ENCODE data around the gene GNPTG.

The GNPTG gene

DNA sequence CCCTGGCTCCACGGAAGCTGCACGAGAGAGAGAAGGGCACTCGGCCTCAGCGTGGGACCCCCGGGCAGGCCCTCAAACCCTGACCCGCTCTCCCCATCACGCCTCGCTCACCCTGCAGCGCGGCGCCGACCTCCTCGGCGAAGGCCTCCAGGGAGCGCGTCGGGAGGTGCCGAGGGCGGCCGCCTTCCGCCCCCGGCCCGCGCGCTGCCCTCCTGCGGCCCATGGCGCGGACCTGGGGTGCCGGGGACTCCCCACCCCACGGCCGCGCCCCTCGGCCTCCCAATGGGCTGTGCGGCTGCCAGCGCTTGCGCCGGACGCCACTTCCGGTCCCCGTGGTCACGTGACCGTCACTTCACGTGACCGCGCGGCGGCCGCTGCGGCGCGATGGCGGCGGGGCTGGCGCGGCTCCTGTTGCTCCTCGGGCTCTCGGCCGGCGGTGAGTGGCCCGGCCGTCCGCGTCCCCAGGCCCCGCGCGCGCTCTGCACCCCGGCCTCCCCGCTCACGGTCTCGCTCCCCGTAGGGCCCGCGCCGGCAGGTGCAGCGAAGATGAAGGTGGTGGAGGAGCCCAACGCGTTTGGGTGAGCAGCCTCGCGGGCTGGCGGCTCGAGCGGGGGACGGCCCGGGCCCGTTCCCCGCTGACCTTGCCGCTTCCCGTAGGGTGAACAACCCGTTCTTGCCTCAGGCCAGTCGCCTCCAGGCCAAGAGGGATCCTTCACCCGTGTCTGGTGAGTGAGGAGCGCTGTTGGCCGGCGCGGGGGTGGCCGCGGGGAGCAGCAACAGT, at the start of gene GNPTG, which contains the start of gene TSR3:
Gene GNPTG, plus strand, starts transcription at position 350 of the 781 bp plus-strand sequence. Its CDS starts 35 bp downstream, at position 385.
Gene TSR3, minus strand, starts transcription at position 297 of the 781 bp plus-strand sequence. Its CDS starts 74 bp downstream, at position 223.
- DNase-seq, result peak; percentile 72 to 75

DNA sequence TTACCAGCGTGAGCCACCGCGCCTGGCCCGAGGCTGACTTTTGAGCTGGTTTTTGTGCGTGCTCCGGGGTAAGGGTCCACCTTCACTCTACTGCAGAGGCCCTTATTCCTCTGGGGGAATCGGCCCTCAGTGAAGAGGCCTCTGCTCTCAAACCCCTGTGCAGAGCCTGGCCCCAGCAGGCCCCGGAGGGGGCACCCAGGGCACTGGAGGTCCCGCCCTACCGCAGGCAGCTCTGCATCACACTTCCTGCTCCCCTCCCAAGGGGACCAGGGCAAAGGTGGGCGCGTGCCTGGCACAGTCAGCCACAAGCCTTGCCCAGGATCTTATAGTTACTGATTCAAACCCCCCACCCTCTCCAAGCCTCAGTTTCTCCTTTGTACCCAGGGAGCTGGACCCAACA, 45.9 kb upstream of the GNPTG start:
- DNase-seq, result no peak

DNA sequence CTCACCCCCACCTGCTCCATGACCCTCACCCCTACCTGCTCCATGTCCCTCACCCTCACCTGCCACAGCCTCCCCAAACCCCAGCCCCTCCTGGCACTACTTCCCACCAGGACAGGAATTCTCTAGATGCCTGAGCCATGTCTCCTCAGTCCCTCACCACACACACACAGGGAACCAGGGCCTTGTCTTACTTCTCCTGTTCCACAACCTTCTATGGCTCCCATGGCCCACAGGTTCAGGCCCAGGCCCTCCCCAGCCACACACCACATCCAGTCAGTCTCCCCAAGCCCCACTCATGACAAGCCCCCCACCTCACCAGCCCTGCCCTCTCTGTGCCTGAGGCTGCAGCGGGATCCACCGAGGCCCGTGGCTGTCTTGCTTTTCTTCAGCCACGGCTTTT, 45.4 kb upstream of the GNPTG start:
- no peak for DNase-seq

GRCh38 chr16:1308036-1308976, 43.4 kb upstream of the GNPTG start:
- peak in 1 of 2 experiments; percentile 26 for DNase-seq

- peak; percentile 92 to 93 for DNase-seq
These were observed 42.5 kb upstream of the GNPTG start, which contains the start of gene UBE2I for GRCh38 chr16:1308977-1309885. Gene UBE2I (plus strand): TSS chr16:1309636. CDS start chr16:1314031, 4,395 bp downstream.

- peak in 1 of 2 experiments; percentile 5 for DNase-seq
These were observed 41.6 kb upstream of the GNPTG start for GRCh38 chr16:1309888-1310831.

GRCh38 chr16:1310832-1311200, 40.9 kb upstream of the GNPTG start:
- peak in 1 of 2 experiments; percentile 3 for DNase-seq

- no peak for DNase-seq
These were observed 40.5 kb upstream of the GNPTG start for GRCh38 chr16:1311212-1311737.

GRCh38 chr16:1311738-1312466, 39.8 kb upstream of the GNPTG start:
- DNase-seq, result no peak

DNA sequence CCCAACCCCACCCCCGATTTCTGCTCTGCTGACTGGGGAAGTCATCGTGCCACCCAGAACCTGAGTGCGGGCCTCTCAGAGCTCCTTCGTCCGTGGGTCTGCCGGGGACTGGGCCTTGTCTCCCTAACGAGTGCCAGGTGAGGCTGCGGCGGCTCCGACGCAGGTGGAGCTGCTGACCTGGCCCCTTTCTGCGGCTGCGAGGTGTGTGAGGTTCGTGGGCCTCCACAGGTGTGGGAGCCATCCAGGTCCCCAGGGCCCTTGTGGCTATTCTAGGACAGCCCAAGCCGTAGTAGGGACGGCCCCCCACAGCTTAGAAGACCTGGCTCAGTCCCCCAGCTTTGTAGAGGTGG, 39.3 kb upstream of the GNPTG start:
- DNase-seq, result no peak

- no peak for DNase-seq
These were observed 38.8 kb upstream of the GNPTG start for GRCh38 chr16:1312903-1313302.

GRCh38 chr16:1313721-1314369, 37.9 kb upstream of the GNPTG start:
- no peak for DNase-seq

DNA sequence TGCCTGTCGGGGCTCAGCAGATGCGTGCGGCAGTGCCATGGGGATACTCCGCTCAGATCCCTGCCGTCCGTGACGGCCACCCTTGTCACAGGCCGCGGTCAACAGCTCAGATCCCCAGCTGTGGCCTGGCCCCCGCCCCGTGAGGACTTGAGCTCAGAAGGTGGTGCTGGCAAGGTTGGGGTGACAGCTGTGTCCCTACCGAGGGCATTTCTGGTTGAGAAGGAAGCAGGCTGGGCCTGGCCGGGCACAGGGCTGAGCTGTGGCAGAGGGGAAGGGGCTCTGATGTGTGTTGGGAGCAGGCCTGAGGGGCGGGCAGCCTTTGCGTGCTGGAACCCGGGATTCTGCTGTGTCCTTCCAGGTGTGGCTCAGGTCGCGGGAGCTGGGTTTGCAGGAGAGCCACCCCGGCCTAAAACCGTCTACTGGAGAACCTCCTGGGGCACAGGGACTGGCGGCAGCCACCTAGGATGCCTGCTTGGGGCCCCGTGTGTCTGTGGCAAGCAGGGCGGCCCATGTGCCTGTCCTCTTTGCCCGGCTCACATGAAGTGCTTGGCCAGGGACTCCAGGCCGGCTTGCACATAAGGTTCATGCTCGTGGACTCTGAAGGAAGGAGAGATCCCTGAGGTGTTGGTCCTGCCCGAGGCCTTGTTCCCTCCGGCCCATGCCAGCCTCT, 37.2 kb upstream of the GNPTG start:
- DNase-seq, result no peak

DNA sequence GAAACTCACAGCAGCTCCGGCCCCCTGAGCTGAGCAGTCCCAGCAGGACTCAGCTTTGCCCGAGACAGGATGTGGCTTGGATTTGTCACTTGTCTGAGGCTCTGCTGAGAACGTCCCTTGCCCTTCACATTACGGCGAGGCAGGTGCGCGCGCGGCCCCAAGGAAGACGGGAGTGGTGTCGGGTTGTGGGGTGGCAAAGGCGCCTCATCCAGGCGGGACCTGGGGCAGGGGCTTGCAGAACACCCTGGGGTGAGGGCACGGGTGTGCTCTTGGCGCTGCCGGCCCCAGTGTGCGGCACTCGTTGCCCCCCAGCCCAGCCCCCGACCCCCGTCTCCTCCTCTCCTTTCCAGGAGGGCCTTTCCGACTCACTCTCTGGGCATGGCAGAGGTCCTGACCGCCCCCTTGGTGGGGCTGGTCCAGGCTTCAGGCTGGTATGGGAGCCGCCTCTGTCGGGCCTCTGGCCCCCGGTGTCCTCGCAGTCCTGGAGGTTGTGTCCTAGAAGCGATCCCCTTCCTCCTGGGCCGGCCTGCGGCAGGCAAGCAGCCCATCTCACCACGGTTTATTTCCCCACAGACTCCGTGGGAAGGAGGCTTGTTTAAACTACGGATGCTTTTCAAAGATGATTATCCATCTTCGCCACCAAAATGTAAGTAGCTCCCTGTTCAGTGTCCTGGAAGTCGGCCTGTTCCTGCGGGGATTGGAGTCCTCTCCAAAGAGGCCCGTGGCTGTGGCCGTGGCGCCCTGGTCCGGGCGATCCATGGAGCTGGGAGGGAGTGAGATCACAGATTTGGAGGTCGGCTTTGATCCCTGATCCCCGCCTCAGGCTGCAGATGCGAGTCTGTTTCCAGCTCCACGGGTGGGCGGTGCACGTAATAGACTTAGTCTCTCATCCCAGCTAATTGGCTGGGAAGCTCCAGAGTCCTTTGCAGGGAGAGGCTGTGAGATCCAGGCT, 36.4 kb upstream of the GNPTG start:
- DNase-seq, result no peak

DNA sequence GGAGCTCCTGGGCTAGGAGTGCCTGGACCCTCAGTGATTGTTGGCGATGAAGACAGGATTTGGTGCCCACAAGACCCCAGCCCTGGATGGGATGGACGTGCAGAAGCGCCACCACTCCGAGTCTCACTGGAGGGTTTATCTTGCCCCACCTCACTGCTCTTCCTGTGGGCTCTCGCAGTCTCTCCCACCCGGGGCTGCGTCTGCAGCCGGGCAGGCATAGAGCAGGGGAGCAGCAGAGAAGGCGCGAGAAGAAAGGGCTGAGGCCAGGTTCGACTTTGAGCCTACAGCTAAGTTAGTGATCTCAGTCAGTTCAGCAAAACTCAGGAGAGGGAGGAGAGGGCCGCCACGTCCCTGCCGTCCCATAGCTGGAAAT, 35.7 kb upstream of the GNPTG start:
- DNase-seq, result no peak

GRCh38 chr16:1317479-1318267, 34.1 kb upstream of the GNPTG start:
- no peak for DNase-seq

DNA sequence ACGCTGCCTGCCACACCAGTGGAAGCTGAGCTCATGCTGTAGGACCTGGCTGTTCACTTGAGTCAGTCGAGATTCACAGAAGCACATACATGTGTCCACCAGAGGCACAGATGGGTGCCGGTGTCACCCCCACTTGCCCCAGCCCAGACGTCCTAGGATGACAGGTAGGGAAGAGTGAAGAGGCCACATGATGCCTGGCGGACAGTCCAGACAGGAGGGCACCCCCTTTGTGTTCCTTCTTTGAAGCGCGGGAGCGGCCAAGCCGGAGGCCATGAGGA, 33.5 kb upstream of the GNPTG start:
- DNase-seq, result no peak

- DNase-seq, result no peak
These were observed 32.7 kb upstream of the GNPTG start for GRCh38 chr16:1319041-1319440.
